Kidney (tissue), 14 donors: ENCODE data around the gene CCR5. TPM values are rescaled to one million over a fixed set of nuclear protein-coding genes. Genes with fewer than 3 reads are reported as not detected.

Experiments
- DNase-seq, 5 donors: peaks; one replicate each; pipeline ENCODE4 v3.0.0-alpha.2; 2013 to 2020
- FAIRE-seq: peaks from 2 replicates; lab custom pipeline; 2012; peaks lifted over from hg19 to GRCh38; lab: Jason Lieb, UNC
- H3K27ac ChIP-seq, 2 donors: one replicate each; pipeline ENCODE4 v1.7.0; 2013; ENCODE audit warnings: low read depth in 2 of 2, low read length in 2 of 2, inconsistent platforms in 1 of 2
- H3K27me3 ChIP-seq: one replicate; pipeline ENCODE4 v1.7.1; 2013; ENCODE audit warnings: low read length, inconsistent platforms; ENCODE audit not compliant: control insufficient read depth, insufficient read depth
- H3K36me3 ChIP-seq, 3 donors: one replicate each; pipeline versions ENCODE4 v1.7.0 to v1.7.1; 2013; ENCODE audit warnings: low read length in 3 of 3, control low read depth in 1 of 3, inconsistent platforms in 1 of 3; ENCODE audit not compliant: insufficient read depth in 3 of 3, control insufficient read depth in 2 of 3
- H3K4me1 ChIP-seq, 3 donors: one replicate each; pipeline versions ENCODE4 v1.7.0 to v1.7.1; 2013; ENCODE audit warnings: low read length in 3 of 3, inconsistent platforms in 1 of 3, low read depth in 1 of 3; ENCODE audit not compliant: control insufficient read depth in 2 of 3, insufficient read depth in 2 of 3
- H3K4me3 ChIP-seq, 3 donors: one replicate each; pipeline versions ENCODE4 v1.7.0 to v1.8.1; 2013; ENCODE audit warnings: low read length in 3 of 3, control low read depth in 1 of 3, inconsistent platforms in 1 of 3
- H3K9ac ChIP-seq, 3 donors: one replicate each; pipeline versions ENCODE4 v1.7.0 to v1.7.1; 2013; ENCODE audit warnings: low read length in 3 of 3, control low read depth in 1 of 3, inconsistent platforms in 1 of 3
- H3K9me3 ChIP-seq, 3 donors: one replicate each; pipeline versions ENCODE4 v1.7.0 to v1.7.1; 2013; ENCODE audit warnings: low read length in 3 of 3, control low read depth in 1 of 3, inconsistent platforms in 1 of 3; ENCODE audit not compliant: control insufficient read depth in 2 of 3, insufficient read depth in 1 of 3
- CTCF ChIP-seq: IDR thresholded peaks from 3 replicates; pipeline ENCODE4 v1.5.1; 2012; ENCODE audit warnings: mild to moderate bottlenecking, moderate library complexity, borderline replicate concordance; ENCODE audit not compliant: insufficient read depth; ENCODE audit errors: extremely low read depth
- intact Hi-C: fragments of 100-400 bp; cut with DNase I; formaldehyde crosslinking; loops from one replicate; pipeline ENCODE4 v1.11.1; 2022
- polyA plus RNA-seq: library from polyadenylated mRNA; stranded (reverse); fragments of 350-450 nt; fragmentation: Illumina TruSeq; extraction: RNeasy Lipid Tissue Mini Kit (QIAGEN cat#74804); gene quantifications from one replicate; pipeline ENCODE4 v1.2.3, GENCODE V29; 2014; ENCODE audit warnings: low read depth, low replicate concordance; ENCODE audit not compliant: insufficient read depth
- total RNA-seq: library from RNA; stranded (reverse); fragmentation: NEBNext Ultra II Directional; extraction: Animal tissue kit (Norgen Biotek cat#: 25700); gene quantifications from one replicate; pipeline ENCODE4 v1.2.1, GENCODE V29; 2021
- donor health status: control.
- donor health status: control.
- donor health status: control.
- donor health status: control.
- donor health status: control.
- donor health status: DM: yes; HTN: yes; CAD: no.
- donor health status: Normal renal cell carcinoma (clear cell type).

The CCR5 gene
- total and polyA plus RNA-seq, 2 donors from 2014 or later = 0.32 to 4.4 TPM

GRCh38 chr3:46395766-46396530, 25.2 kb downstream of the CCR5 start:
- FAIRE-seq (no peak), DNase-seq (peak in 1 of 5 donors; percentile 23)
- no peaks in the 10 kb centered on the region for H3K27me3 ChIP-seq
- intact Hi-C loops = no loop called here
- H3K36me3 ChIP-seq = no peaks in the 10 kb centered on the region
- no peak overlapping the region for H3K27ac ChIP-seq
- no peak for TF ChIP-seq CTCF
- H3K9me3 ChIP-seq = no peaks in the 10 kb centered on the region
- no peak overlapping the region for H3K9ac ChIP-seq
- H3K4me1 ChIP-seq = no peaks in the 10 kb centered on the region
- H3K4me3 ChIP-seq = no peak overlapping the region

- Histone ChIP-seq H3K4me1 (no peaks in the 10 kb centered on the region), H3K4me3 (no peak overlapping the region)
Observed at GRCh38 chr3:46397111-46397510, 26.4 kb downstream of the CCR5 start.

GRCh38 chr3:46398186-46398955, 27.6 kb downstream of the CCR5 start:
- Histone ChIP-seq H3K4me3 (no peak overlapping the region), H3K4me1 (no peaks in the 10 kb centered on the region), H3K27ac (no peak overlapping the region), H3K9me3 (no peaks in the 10 kb centered on the region), H3K36me3 (no peaks in the 10 kb centered on the region), H3K9ac (no peak overlapping the region), H3K27me3 (no peaks in the 10 kb centered on the region)
- intact Hi-C loops = no loop called here
- no peak for FAIRE-seq
- TF ChIP-seq CTCF = no peak
- DNase-seq = no peak

More at GRCh38 chr3:46397111-46397510, 26.4 kb downstream of the CCR5 start:
- H3K9me3 ChIP-seq = no peaks in the 10 kb centered on the region
- H3K9ac ChIP-seq = no peak overlapping the region
- H3K36me3 ChIP-seq = no peaks in the 10 kb centered on the region
- intact Hi-C loops = no loop called here
- FAIRE-seq (no peak), DNase-seq (no peak)
- TF ChIP-seq CTCF = no peak
- H3K27me3 ChIP-seq = no peaks in the 10 kb centered on the region
- H3K27ac ChIP-seq = no peak overlapping the region
